BLaER1 (cell line): ENCODE measurements around the gene COPS6.

Experiments used
- H3K27ac ChIP-seq: shearing (Covaris generic); formaldehyde crosslinking; 2 replicates; pipeline ENCODE4 v1.8.1; 2022
- H3K27me3 ChIP-seq: shearing (Covaris generic); formaldehyde crosslinking; 2 replicates; pipeline ENCODE4 v1.8.1; 2022
- H3K36me3 ChIP-seq: shearing (Covaris generic); formaldehyde crosslinking; 2 replicates; pipeline ENCODE4 v1.8.1; 2022
- H3K4me1 ChIP-seq: shearing (Covaris generic); formaldehyde crosslinking; 2 replicates; pipeline ENCODE4 v1.8.1; 2022
- H3K4me2 ChIP-seq: shearing (Covaris generic); formaldehyde crosslinking; 2 replicates; pipeline ENCODE4 v1.8.1; 2022
- H3K4me3 ChIP-seq: shearing (Covaris generic); formaldehyde crosslinking; 2 replicates; pipeline ENCODE4 v1.8.1; 2022
- H3K9ac ChIP-seq: shearing (Covaris generic); formaldehyde crosslinking; 2 replicates; pipeline ENCODE4 v1.8.1; 2022
- H3K9me3 ChIP-seq: shearing (Covaris generic); formaldehyde crosslinking; 2 replicates; pipeline ENCODE4 v1.8.1; 2022
- H4K20me1 ChIP-seq: shearing (Covaris generic); formaldehyde crosslinking; 2 replicates; pipeline ENCODE4 v1.8.1; 2022
- Cebpa-rat ChIP-seq: shearing (Covaris generic); IDR thresholded peaks from 2 replicates; pipeline ENCODE4 v1.8.1; 2022

Gene COPS6

GRCh38 chr7:100111156-100111555 is 22.4 kb downstream of the COPS6 start:
- H3K9me3 ChIP-seq: no peaks in the 10 kb centered on the region
- H3K4me2 ChIP-seq: peak overlapping the region; percentile 75
- no peak for TF ChIP-seq Cebpa-rat
- peaks cover 18% of the 10 kb centered on the region for H3K4me1 ChIP-seq
- no peak overlapping the region for H3K4me3 ChIP-seq
- H3K27me3 ChIP-seq: no peaks in the 10 kb centered on the region
- peak overlapping the region; percentile 56 for H3K27ac ChIP-seq
- H3K36me3 ChIP-seq: peaks cover 96% of the 10 kb centered on the region
- no peaks in the 10 kb centered on the region for H4K20me1 ChIP-seq
- H3K9ac ChIP-seq: peak overlapping the region; percentile 48; the same call in 1 of the 2 replicates

GRCh38 chr7:100111914-100112313 is 23.1 kb downstream of the COPS6 start:
- Histone ChIP-seq H4K20me1 (no peaks in the 10 kb centered on the region), H3K9me3 (no peaks in the 10 kb centered on the region), H3K36me3 (peaks cover 91% of the 10 kb centered on the region), H3K4me3 (no peak overlapping the region), H3K27ac (peak overlapping the region; percentile 56), H3K27me3 (no peaks in the 10 kb centered on the region), H3K4me2 (peak overlapping the region; percentile 75), H3K4me1 (peaks cover 18% of the 10 kb centered on the region), H3K9ac (peak overlapping the region; percentile 48; the same call in 1 of the 2 replicates)
- no peak for TF ChIP-seq Cebpa-rat

GRCh38 chr7:100115026-100115425 is 26.3 kb downstream of the COPS6 start:
- Histone ChIP-seq H3K36me3 (peaks cover 60% of the 10 kb centered on the region), H3K9me3 (no peaks in the 10 kb centered on the region), H3K4me1 (peaks cover 29% of the 10 kb centered on the region), H3K27ac (no peak overlapping the region), H3K4me2 (no peak overlapping the region), H3K9ac (no peak overlapping the region), H3K27me3 (no peaks in the 10 kb centered on the region), H3K4me3 (no peak overlapping the region), H4K20me1 (no peaks in the 10 kb centered on the region)
- no peak for TF ChIP-seq Cebpa-rat

GRCh38 chr7:100118388-100119071 is 29.8 kb downstream of the COPS6 start:
- Histone ChIP-seq H3K9me3 (no peaks in the 10 kb centered on the region), H3K4me2 (peak overlapping the region; percentile 95), H3K9ac (peak overlapping the region; percentile 91), H3K4me1 (peaks cover 20% of the 10 kb centered on the region), H3K27ac (peak overlapping the region; percentile 96), H3K27me3 (no peaks in the 10 kb centered on the region), H3K4me3 (peak overlapping the region; percentile 81), H4K20me1 (no peaks in the 10 kb centered on the region), H3K36me3 (peaks cover 37% of the 10 kb centered on the region)
- TF ChIP-seq Cebpa-rat: no peak

GRCh38 chr7:100119072-100119969 is 30.6 kb downstream of the COPS6 start, which contains the start of the genes CNPY4 and TAF6:
TSS of gene CNPY4 (plus strand) at chr7:100119634. CDS start at chr7:100119745, 111 bp downstream.
TSS of gene TAF6 (minus strand) at chr7:100119358. CDS start at chr7:100114209, 5,149 bp downstream.
- peak within 1 kb of the TSS; percentile 96 for H3K27ac ChIP-seq
- H3K9ac ChIP-seq: peak within 1 kb of the TSS; percentile 91
- H3K27me3 ChIP-seq: no peaks in the 10 kb centered on the region
- no peaks in the 10 kb centered on the region for H3K9me3 ChIP-seq
- peak within 1 kb of the TSS; percentile 81 for H3K4me3 ChIP-seq
- peaks cover 37% of the 10 kb centered on the region for H3K36me3 ChIP-seq
- peaks cover 28% of the 10 kb centered on the region for H3K4me1 ChIP-seq
- TF ChIP-seq Cebpa-rat: no peak
- no peaks in the 10 kb centered on the region for H4K20me1 ChIP-seq
- H3K4me2 ChIP-seq: peak within 1 kb of the TSS; percentile 95

GRCh38 chr7:100119970-100120732 is 31.4 kb downstream of the COPS6 start:
- peak overlapping the region; percentile 91 for H3K9ac ChIP-seq
- no peaks in the 10 kb centered on the region for H3K9me3 ChIP-seq
- peak overlapping the region; percentile 96; the same call in 1 of the 2 replicates for H3K27ac ChIP-seq
- peak overlapping the region; percentile 95 for H3K4me2 ChIP-seq
- TF ChIP-seq Cebpa-rat: no peak
- peak overlapping the region; percentile 81 for H3K4me3 ChIP-seq
- peaks cover 37% of the 10 kb centered on the region for H3K36me3 ChIP-seq
- H4K20me1 ChIP-seq: no peaks in the 10 kb centered on the region
- H3K4me1 ChIP-seq: peaks cover 36% of the 10 kb centered on the region
- no peaks in the 10 kb centered on the region for H3K27me3 ChIP-seq

GRCh38 chr7:100120733-100121036 is 31.9 kb downstream of the COPS6 start:
- no peak for TF ChIP-seq Cebpa-rat
- no peaks in the 10 kb centered on the region for H3K9me3 ChIP-seq
- H3K27ac ChIP-seq: no peak overlapping the region
- peak overlapping the region; percentile 95 for H3K4me2 ChIP-seq
- peaks cover 36% of the 10 kb centered on the region for H3K36me3 ChIP-seq
- H3K4me3 ChIP-seq: peak overlapping the region; percentile 81
- H4K20me1 ChIP-seq: no peaks in the 10 kb centered on the region
- H3K4me1 ChIP-seq: peaks cover 41% of the 10 kb centered on the region
- H3K9ac ChIP-seq: peak overlapping the region; percentile 91
- no peaks in the 10 kb centered on the region for H3K27me3 ChIP-seq

- H3K27ac ChIP-seq: no peak overlapping the region
- H3K4me3 ChIP-seq: no peak overlapping the region
- H3K9ac ChIP-seq: no peak overlapping the region
- peaks cover 49% of the 10 kb centered on the region for H3K4me1 ChIP-seq
- H4K20me1 ChIP-seq: no peaks in the 10 kb centered on the region
- TF ChIP-seq Cebpa-rat: no peak
- peaks cover 29% of the 10 kb centered on the region for H3K36me3 ChIP-seq
- no peaks in the 10 kb centered on the region for H3K27me3 ChIP-seq
- H3K4me2 ChIP-seq: no peak overlapping the region
- H3K9me3 ChIP-seq: no peaks in the 10 kb centered on the region
These were observed 33.3 kb downstream of the COPS6 start for GRCh38 chr7:100122067-100122466.

GRCh38 chr7:100122568-100122967 is 33.8 kb downstream of the COPS6 start:
- Histone ChIP-seq H4K20me1 (no peaks in the 10 kb centered on the region), H3K4me1 (peaks cover 49% of the 10 kb centered on the region), H3K4me2 (no peak overlapping the region), H3K27me3 (peaks cover 2% of the 10 kb centered on the region; the same call in 1 of the 2 replicates), H3K9me3 (no peaks in the 10 kb centered on the region), H3K27ac (no peak overlapping the region), H3K4me3 (no peak overlapping the region), H3K36me3 (peaks cover 29% of the 10 kb centered on the region), H3K9ac (no peak overlapping the region)
- no peak for TF ChIP-seq Cebpa-rat
